ENCODE results near the gene IER5.

Gene IER5

GRCh38 chr1:181135815-181136737 lies 47.6 kb downstream of the IER5 start:
- DNase-seq: no peak

GRCh38 chr1:181136738-181137122 lies 48.2 kb downstream of the IER5 start:
- DNase-seq: no peak

GRCh38 chr1:181137217-181137743 lies 48.8 kb downstream of the IER5 start:
- no peak for DNase-seq

GRCh38 chr1:181139631-181140061 lies 51.1 kb downstream of the IER5 start:
- DNase-seq: no peak

GRCh38 chr1:181140398-181140797 lies 51.9 kb downstream of the IER5 start:
- no peak for DNase-seq

- no peak for DNase-seq
Observed at GRCh38 chr1:181140891-181141290, 52.4 kb downstream of the IER5 start.

GRCh38 chr1:181141431-181141910 lies 53.0 kb downstream of the IER5 start:
- no peak for DNase-seq

Data from DMS 273 treated with DMSO at 0.1 percent for 48 hours (cell line).